Upper lobe of left lung (tissue), 4 donors: Measurements from ENCODE around the gene EN2.

Experiments used
- EP300 ChIP-seq, 4 donors: sonication (generic); formaldehyde crosslinking; IDR thresholded peaks; one replicate each; pipeline ENCODE4 v1.5.1; 2017; ENCODE audit warnings: antibody characterized with exemption in 4 of 4, control low read depth in 2 of 4
- POLR2A ChIP-seq, 4 donors: fragments of 450-650 bp; IDR thresholded peaks; one replicate each; pipeline ENCODE4 v1.5.1; 2016 to 2017; ENCODE audit warnings: antibody characterized with exemption in 4 of 4, mild to moderate bottlenecking in 2 of 4
- TF ChIP-seq, protein P1 (sequence below), 6 experiments: fragments of 450-650 bp in 4 of 6; fragments of 200-600 bp in 2 of 6; sonication (generic) in 2 of 6; IDR thresholded peaks; one replicate each; pipeline ENCODE4 v1.5.1; 2016 to 2019; ENCODE audit warnings: antibody characterized with exemption in 6 of 6

GRCh38 chr7:155450558-155450969 is 7.4 kb upstream of the EN2 start:
- TF ChIP-seq POLR2A (IDR thresholded peaks at IDR 0.05) = no peak
- TF ChIP-seq, protein P1, sequence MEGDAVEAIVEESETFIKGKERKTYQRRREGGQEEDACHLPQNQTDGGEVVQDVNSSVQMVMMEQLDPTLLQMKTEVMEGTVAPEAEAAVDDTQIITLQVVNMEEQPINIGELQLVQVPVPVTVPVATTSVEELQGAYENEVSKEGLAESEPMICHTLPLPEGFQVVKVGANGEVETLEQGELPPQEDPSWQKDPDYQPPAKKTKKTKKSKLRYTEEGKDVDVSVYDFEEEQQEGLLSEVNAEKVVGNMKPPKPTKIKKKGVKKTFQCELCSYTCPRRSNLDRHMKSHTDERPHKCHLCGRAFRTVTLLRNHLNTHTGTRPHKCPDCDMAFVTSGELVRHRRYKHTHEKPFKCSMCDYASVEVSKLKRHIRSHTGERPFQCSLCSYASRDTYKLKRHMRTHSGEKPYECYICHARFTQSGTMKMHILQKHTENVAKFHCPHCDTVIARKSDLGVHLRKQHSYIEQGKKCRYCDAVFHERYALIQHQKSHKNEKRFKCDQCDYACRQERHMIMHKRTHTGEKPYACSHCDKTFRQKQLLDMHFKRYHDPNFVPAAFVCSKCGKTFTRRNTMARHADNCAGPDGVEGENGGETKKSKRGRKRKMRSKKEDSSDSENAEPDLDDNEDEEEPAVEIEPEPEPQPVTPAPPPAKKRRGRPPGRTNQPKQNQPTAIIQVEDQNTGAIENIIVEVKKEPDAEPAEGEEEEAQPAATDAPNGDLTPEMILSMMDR (IDR thresholded peaks at IDR 0.05) = no peak
- TF ChIP-seq EP300 (IDR thresholded peaks at IDR 0.05) = no peak
